Left hindlimb (tissue), 1 donor: Measurements from ENCODE around the gene CEP112.

Experiments used
- DNase-seq: peaks from one replicate; pipeline ENCODE4 v3.0.0-alpha.2; 2018

CEP112 gene

DNA sequence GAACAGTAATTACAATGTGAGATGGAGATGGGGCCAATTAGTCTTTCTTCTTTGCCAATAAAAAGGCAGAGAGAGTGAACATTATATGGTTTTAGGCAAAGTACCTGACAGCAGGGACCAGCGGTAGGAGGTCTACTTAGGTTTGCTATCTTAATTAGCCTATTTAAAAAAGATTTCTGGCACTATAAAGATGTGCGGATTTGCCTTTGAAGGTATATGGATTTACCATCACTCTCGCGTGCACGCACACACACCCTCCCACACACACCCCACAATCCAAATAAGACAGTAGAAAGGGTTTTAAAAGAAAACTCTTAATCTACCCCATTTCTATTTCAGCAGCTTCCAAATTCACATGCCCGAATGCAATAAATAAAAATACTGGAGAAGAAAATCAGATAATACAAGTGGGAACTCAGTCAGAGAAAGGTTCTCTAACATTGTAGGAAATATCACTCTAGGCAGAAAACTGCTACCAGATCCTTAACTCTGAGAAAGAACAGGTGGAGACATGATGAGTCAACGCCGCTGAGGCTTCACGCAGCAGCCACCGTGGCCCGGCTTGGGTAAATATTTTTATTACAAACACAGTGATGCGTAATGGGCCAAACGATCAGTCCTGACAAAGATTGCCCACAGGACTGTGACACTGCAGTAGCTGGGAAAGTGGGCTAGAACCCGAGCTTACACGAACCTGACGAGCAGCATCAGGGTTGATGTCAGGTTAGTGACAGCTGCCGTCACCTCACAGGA is 563.9 kb downstream of the CEP112 start:
- no peak for DNase-seq

DNA sequence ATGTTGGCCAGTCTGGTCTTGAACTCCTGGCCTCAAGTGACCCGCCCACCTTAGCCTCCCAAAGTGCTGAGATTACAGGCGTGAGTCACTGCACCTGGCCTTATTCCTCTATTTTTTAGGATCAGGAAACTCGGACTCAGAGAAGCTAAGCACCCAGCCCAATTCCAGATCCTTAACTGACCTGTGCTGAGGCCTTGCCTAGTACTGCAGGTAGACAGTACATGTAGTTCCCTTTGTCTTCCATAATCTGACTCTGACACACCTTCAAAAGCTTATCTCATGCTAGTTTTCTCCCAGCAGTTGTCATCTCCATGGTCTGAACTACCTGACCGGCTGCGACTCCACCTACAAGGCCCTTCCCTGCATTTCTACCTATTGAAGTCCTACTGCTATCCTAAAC is 564.8 kb downstream of the CEP112 start:
- no peak for DNase-seq

DNA sequence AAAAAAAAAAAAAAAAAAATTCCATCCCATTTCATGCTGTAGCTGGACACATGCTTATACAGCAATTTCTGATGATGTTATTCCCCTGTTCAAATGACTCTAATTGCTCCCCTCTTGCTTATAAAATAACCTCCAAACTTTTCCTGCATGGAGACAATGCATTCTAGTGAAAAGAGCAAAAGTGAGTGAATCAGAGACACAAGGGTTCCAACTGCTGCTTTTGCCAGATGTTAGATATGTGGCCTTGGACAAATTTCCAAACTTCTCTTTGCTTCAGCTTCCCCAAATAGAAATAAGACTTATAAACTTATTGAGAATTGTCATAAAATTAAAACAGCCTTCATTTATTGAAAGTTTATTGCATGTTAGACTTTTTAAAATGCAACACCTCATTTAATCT is 565.5 kb downstream of the CEP112 start:
- DNase-seq = no peak

DNA sequence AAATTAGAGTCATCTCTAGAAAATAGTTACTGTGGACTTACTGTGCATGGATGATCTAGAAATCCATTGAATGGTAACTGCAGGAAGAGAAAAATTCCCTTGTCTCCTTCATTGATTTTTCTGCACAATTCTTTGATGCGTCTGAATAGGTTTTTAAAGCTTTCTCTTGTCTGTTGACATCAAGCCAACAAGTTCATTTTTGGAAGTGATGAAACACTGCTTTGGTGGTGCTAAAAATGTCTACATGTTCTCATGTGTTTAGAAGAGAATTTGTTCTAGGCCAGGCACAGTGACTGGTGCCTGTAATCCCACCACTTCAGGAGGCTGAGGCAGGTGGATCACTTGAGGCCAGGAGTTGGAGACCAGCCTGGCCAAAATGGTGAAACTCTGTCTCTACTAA is 573.4 kb downstream of the CEP112 start:
- DNase-seq = no peak

DNA sequence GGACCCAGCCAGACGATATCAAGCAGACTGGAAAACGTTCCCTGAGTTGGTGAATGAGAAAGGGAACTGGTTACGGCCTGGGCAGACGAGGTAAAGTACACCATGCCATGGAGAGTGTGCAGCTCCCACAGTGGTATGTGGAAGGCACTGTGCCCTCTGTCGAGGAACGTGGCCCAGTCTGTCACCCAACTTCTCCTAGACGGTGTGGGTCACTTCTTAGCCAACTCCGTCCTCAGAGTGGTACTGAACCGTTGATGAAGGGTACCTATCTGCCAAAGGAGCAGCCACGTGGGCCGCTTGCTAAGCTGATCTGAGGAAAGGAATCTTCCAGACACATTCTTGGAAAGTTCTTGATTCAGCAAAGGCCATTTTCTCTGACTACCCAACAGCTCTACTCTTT is 574.4 kb downstream of the CEP112 start:
- DNase-seq = no peak

DNA sequence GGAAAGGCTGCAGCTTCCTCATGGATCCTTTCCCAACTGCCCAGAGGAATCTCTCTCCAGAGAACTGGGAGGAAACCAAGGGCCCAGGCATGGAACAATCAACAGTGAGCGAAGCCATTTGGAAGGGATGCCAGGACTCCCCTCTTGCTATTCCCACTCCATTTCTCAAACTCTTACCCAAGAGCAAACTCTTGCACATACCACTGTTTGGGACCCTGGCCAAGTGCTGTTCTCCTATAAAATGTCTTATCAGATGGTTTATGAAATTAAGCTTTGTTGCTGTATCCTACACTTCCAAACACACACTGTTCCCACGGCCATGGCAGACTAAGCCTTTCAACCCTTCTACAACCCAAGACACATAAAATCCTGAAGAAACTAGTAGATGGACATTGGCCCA is 582.2 kb downstream of the CEP112 start:
- DNase-seq = no peak

DNA sequence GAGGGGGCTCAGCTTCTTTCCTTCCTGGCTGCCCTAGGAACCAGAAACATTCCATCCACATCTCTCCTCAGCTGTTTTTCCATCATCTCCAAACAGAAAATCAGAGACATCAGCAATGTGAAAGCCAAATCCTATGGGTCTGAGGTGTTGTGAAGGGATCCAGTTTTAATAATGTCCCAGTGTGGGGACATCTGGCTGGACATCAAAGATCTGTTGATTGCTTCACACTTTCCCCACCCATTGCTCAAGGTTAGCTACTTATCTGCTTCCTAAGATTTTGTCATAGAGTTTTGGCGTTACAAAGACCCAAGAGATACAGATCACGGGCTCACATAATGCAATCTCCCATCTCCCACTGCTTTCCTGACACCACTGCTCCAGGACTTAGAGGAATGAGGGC is 582.6 kb downstream of the CEP112 start:
- no peak for DNase-seq

DNA sequence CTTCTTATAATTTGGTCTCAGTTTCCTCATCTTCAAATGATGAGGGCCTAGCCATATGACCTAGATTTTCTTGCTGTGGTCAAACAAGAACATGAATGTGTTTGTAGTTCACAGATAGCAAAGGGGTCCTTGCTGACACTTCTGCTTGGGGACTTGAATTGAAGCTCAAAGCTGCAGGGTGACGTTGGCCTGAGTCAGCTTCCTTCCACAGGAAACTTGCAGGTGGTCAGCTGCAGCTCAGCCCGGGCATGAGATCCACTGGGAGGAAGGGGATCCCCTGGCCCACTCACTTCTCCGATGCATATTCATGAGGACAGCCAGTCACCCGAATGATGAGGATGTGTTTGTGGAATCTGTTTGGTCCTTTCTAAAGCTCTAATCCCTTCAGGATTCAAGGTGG is 587.9 kb downstream of the CEP112 start:
- no peak for DNase-seq

DNA sequence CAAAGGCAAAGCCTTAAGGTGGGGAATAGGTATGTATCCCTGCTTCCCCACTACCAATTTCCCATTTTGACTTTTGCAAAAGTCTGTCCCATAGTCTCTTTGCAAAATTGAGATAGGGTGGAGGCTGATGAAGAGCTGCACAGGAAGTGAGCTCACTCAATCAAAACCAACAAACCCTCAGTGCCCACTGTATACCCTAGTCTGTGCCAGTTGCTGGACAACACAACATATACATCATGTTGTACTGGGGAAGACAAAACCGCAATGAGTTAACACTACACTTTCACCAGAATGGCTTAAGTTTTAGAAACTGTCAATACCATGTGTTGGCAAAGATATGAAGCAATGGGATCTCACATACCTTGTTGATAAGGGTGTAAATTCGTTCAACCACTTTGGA is 590.1 kb downstream of the CEP112 start:
- DNase-seq = no peak

DNA sequence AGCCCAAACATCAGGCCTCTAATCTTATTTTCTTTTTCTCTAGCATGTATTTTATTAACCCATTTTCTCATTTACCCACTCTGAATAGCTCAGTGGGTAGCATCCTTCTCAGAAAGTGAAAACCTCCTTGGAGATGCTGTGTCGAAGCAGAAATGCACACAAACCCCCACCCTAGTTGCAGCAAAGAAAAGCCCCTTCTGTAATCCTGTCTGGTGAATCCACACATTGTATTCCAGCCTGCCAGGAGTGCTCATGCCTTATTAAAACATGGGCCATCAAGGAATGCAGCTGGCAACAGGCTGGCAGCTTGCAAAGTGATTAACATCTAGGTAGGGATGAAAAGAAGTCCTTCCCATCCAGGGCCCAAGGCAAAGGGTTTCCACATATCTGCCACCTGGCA is 590.8 kb downstream of the CEP112 start:
- DNase-seq = no peak

DNA sequence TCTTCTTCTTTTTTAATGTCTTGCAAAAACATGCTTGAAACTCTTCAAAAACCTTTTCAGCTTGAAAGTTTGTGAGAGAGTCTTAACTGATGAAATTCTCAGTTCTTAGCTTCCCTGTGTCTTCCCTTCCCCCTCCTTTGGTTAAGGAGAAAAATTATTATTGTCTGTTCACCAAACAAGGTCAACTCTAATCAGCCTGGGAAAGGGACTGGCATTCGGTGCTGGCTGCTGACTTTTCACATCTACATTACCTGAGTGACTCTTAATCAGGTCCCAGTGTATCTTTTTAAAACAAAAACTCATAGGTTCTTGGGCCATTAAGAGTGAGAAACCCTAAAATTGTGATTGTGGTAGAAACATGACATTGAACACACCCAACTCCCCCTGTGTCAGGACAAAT is 591.4 kb downstream of the CEP112 start:
- no peak for DNase-seq

DNA sequence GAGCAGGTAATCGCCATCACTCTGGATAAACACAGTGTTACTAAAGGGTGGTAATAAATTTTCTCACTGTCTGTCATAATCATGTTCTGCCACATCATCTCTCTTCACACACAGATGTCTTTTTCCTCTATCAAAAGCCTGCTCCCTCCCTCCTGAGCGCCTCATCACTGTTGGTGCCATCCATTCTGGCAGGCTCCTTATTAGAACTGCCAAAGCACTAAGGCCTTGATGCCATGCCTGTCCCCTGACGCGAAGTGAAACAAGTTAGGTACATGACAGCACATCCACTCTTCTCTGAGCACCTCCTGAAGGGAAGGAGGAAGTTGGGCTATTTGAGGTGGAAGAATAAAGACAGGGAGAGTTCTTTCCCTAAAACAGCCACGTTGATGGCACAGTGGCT is 592.3 kb downstream of the CEP112 start:
- no peak for DNase-seq

DNA sequence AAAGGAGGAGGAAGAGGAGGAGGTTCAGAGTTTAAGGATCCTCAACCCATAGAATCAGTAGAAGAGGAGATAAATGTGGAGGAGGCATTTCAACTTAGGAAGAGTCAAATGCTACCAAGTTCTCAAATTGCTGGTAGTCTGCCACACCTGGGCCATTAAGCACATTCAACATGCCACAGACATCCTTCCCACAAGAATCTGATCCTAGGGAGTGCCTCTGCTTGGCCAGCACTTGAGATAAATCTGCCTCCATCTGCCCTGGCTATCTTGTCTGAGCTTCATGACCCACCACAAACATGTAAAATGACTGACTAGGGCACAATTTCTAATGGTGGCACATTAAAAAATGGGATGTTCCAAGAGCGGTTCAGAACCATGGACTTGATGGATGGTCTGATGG is 593.2 kb downstream of the CEP112 start:
- no peak for DNase-seq

DNA sequence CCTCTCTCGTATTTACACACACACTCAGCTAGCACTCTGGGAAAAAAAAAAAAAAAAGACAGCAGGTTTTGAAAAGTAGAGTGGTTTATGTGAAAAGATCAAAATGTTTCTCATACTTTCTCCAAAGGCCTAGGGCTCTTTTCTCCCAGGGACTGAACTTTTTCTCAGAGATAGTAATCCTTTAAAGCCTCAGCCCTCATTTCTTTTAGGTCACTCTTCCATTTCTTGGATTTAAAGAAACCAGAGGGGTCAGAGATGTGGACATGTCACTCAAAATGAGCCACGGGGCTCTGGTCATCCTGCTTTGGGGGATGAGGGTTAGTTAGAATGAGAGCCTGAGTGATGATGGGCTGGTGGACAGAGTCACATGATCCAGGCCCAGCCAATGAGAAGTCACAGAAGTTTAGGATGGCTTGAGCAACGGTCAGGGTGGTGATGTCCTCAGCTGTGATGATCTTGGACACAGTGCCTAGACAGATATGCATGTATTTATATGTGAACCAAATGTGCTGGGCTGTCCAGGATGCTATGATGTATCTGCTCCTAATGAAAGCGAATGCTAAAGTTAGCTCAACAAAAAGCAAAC is 596.8 kb downstream of the CEP112 start:
- DNase-seq = no peak

DNA sequence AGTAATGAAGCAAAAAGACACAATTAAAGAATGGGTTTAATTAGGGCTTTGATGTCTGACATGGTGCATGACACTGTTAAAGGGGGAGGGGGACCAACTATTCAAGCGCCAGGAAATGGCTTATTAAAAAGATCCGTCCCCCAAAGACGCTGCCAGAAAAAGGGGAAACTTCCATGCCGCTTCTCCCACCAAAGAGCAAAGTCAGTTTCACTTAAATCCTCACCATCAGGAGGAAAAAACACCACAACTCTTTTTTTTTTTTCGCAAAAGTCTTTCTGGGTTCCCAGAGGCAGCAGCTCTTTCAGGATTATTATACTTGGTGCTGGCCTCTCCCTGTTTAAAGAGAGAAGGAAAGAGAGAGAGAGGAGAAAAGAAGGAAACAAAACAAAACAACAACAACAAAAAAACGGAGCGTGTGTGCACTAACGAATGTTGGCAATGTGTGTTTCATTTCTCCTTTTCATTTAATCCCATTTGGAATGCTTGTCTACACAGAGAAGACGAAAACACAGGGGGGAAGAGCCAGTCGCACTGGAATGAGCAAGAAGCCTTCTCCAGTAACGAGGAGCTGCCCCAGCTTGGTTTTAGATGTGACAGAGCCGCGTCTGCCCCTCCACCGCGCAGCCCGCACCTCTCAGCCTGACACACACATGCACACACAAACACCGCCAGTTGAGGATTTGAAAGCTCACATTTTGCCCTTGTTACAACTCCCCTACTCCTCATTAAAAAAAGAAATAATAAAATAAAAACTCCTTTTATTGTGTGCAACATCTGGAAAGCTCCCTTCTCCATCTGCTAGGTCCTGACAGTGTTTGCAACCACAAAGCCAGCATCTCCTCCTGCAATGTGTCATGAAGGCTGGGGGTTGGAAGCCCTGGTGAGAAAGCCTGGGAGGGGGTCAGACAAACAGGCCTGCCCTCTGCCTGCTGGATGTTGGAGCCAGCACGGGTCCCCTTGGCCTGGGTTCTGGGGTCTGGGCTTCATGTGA is 597.8 kb downstream of the CEP112 start:
- peak; percentile 43 for DNase-seq

DNA sequence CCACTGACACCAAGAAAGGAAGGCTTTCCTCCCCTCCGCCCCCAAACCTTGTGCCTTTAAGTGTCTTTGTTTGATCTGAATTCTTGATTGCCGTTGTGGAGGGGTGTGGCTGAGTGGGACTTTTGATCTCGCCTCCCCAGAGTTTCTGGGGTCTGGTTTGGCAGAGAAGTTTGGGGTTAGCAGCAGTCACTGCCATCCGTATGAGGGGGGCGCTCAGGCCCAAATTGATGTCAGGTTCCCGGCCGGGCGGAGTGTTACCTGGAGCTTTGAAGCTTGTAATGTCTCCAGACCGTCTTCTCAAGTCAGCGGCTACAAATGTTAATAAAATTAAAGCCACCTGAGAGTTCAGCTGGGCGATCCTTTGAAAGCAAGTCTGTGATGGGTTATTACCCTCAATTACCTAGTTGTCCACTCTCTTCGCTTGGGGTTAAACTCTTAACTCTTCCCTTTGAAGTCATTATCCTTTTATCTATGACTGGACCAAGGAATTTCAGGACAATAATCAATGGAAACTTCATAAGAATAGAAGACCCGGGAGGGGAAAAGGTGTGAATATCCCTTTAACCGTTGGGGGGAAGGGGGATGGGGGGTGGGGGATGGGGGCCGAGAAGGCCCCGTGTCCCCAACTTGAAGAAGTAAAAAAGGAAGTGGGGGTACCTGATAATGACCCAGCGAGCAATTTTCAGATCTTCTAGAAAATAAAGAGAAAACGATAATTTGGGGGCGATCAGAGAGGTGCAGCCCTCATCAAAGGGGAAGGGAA is 598.7 kb downstream of the CEP112 start:
- DNase-seq = no peak

DNA sequence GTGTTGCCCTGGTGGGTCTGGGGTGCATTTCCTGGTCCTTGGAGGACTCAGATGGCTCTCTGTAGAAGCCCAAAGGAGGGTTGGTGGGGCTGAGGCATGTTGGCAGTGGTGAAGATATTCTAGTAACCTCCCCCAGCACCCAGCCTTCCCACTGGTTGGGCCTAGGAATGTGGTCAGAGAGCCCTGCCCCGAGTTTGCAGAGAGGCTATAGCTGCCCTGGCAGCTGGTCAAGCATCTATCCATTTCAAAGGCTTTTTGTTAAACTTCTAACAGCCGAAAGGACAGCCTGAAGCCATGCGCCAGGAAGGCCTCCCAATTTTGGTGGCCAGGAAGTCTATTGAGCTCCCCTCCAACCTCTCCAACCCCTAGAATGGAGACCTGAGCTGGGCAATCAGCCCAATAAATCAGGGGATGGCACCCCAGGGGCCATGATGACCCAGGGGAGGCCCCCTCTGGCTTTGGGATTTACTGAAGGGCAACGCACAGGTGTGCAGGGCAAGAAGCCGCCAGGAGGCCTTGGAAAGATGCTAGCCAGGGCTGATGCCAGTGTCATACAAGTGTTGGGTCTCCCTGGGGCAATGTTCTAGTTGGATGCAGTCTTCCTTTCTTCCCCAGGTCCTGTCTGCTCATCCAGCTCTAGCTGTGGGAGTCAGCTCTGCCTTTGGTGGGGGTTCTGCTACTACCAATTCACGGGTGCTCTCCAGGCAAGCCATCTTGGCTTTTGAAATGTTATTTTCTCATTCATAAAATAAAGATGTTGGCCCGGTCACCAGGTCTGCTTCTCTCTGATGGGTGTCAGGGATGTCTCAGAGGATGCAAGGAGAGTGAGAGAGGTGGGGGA is 599.6 kb downstream of the CEP112 start:
- DNase-seq = no peak

DNA sequence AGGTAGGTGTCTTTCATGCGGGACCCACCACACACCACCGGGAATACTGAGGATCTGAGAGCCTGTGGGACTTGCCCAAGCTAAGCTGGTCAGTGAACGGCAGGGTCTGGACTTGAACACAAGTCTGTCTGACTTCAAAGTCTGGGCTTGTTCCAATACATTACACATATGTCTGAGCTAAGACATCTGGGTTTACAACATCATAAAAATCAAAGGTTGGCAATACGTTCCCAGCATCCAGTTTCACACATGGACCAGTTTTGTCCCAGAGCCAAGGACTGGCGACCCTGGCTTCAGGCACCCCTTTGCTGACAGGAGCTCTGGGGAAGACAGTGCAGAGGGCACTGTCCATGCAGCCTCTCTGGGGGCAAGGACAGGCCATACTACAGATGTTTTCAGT is 602.6 kb downstream of the CEP112 start:
- no peak for DNase-seq

DNA sequence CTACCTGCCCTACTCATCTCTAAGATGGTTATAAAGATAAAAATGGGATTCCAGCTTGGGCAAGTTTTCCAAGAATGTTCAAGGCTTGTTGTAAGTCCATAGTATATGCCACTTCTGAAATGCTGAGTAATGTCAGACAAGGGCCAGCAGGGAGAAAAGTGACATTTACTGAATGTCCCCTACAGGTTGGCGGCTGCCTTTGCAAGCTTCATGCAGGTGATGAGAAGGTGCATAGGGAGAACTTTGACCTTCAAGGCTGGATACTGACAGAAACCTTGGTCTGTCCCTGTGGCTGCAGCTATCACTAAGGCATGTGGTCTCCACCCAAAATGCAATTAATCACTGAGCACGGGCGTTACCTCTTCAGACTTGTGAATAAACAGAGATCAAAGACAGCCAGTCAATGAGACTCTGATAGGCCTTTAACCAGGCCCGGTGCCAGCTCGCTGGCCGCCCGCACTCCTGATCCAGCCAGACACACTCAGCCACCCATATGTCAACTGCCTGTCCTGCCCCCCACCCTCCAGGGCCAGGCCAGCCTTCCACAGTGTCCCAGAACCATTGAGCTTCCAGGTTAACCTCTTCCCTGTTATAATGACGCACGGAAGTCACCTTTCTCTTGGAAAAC is 603.6 kb downstream of the CEP112 start:
- no peak for DNase-seq

DNA sequence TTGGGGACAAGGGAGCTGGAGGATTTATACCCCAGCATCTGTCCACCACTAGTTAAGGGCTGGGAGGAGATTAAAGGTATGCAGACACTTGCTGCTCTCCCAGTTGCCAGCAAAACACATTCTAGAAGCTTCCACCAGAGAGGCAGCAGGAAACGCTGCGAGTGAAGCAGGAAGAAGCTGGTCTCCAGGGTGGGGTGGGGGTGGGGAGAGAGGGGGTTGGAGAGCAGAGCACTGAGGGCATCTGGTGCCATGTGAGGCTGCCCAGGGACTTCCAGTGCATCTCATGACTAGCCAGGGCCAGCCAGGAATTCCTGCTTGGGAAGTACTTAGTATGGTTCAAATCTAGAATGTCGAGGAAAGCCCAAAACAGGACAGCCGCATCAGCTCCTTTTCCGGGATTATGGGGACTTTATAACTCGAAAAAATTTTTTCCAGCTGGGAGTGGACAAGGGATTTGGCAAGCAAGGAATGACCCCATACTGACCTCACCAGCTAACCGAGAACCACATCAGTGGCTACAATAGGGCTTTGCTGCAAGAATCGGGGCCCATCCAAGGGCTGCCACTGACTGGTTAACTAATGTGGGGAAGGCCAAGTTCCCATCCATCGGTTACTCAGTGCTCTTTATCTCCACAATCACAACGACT is 604.3 kb downstream of the CEP112 start:
- no peak for DNase-seq

DNA sequence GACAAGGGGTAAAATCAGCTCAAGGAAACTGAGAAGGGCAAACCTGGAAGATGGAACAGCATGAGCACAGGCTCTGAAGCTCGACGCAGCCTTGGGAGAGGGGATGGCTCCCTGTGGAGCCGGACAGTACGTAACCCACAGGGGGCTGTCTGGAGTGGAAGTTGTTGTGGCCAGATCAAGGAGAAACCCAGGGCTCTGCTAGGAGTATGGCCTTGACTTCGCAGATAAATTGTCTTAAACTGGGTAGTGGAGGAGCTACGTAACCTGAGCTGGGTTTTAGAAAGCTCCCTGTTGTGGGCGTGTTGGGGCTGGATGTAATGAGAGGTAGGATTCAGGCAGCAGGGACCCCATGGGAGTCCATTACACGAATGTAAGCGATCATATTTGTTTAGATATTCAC is 605.0 kb downstream of the CEP112 start:
- no peak for DNase-seq
